Heart left ventricle (tissue), 13 donors: ENCODE data around the gene FNTB.

Source experiments
- CTCF ChIP-seq, 12 donors: fragments of 200-600 bp; sonication (generic) in 4 of 12; IDR thresholded peaks; one replicate each; pipeline versions ENCODE4 v1.5.0 to v1.8.0; 2018 to 2022; ENCODE audit warnings: antibody characterized with exemption in 12 of 12, mild to moderate bottlenecking in 5 of 12
- POLR2A ChIP-seq, 2 donors: fragments of 450-650 bp; IDR thresholded peaks; one replicate each; pipeline ENCODE4 v1.6.1; 2017; ENCODE audit warnings: antibody characterized with exemption in 2 of 2, mild to moderate bottlenecking in 2 of 2, moderate library complexity in 2 of 2
- donor health status: ischemic (EF 13 %, LVEDD 7.1; RV severe dilation, severe dysfunction).
- donor health status: DM: no; HTN: yes; CAD: no.
- donor health status: DM: no; HTN: no; CAD: no.
- donor health status: ischemic (EF 25% LVEDD 6.9; RV normal size, moderate dysfunction).
- donor health status: ischemic (EF 25% LVEDD 5.7; RV mildly dilated, moderate dysfunction).
- donor health status: ischemic (EF 35%, LVEDD 5.7; RV mildly dilated, moderate dysfunction).
- donor health status: nonischemic (EF 11% LVEDD 7.7; RV severe dilation, severe dysfunction).
- donor health status: DM: yes; HTN: yes; CAD: no.
- donor health status: PGD.
- donor health status: ischemic (EF 29% LVEDD 5.4; RV normal size, mild dysfunction).
- donor health status: nonischemic (EF 23%, LVEDD 6.1; RV moderate dilation, normal function).

- no peak for TF ChIP-seq CTCF (IDR thresholded peaks at IDR 0.05)
- no peak for TF ChIP-seq POLR2A (IDR thresholded peaks at IDR 0.05)
These were observed 59.0 kb downstream of the FNTB start for GRCh38 chr14:65045709-65046108.
